ENCODE measurements around the gene VEZF1.

The VEZF1 gene

GRCh38 chr17:57971572-57971971 lies 16.5 kb downstream of the VEZF1 start:
- peaks cover 12% of the 10 kb centered on the region; the same call in 1 of the 2 replicates for H3K27me3 ChIP-seq (ENCODE audit: control insufficient read depth, low read length)
- H3K9me3 ChIP-seq (ENCODE audit: control insufficient read depth, insufficient read depth, low read length), result no peaks in the 10 kb centered on the region
- H3K36me3 ChIP-seq (ENCODE audit: control insufficient read depth, low read length), result peaks cover 33% of the 10 kb centered on the region
- no peaks in the 10 kb centered on the region for H3K4me1 ChIP-seq (ENCODE audit: control insufficient read depth, low read length)
- no peak overlapping the region for H3K4me3 ChIP-seq (ENCODE audit: low read length)
- H3K79me2 ChIP-seq (ENCODE audit: control insufficient read depth, low read length), result no peaks in the 10 kb centered on the region
- no peak overlapping the region for H3K27ac ChIP-seq (ENCODE audit: low read depth, low read length)
- H3K4me2 ChIP-seq (ENCODE audit: low read length), result no peak overlapping the region
- no peaks in the 10 kb centered on the region for H3F3A ChIP-seq (ENCODE audit: control insufficient read depth, insufficient read depth)
- no peaks in the 10 kb centered on the region for H3K9me2 ChIP-seq (replicated peaks; ENCODE audit: control insufficient read depth, low read length)
- TF ChIP-seq, protein P1, sequence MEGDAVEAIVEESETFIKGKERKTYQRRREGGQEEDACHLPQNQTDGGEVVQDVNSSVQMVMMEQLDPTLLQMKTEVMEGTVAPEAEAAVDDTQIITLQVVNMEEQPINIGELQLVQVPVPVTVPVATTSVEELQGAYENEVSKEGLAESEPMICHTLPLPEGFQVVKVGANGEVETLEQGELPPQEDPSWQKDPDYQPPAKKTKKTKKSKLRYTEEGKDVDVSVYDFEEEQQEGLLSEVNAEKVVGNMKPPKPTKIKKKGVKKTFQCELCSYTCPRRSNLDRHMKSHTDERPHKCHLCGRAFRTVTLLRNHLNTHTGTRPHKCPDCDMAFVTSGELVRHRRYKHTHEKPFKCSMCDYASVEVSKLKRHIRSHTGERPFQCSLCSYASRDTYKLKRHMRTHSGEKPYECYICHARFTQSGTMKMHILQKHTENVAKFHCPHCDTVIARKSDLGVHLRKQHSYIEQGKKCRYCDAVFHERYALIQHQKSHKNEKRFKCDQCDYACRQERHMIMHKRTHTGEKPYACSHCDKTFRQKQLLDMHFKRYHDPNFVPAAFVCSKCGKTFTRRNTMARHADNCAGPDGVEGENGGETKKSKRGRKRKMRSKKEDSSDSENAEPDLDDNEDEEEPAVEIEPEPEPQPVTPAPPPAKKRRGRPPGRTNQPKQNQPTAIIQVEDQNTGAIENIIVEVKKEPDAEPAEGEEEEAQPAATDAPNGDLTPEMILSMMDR (IDR thresholded peaks at IDR 0.05; ENCODE audit: low read depth, low read length, poor library complexity, severe bottlenecking), result no peak
- TF ChIP-seq EZH2phosphoT487 (IDR thresholded peaks at IDR 0.05; ENCODE audit: borderline replicate concordance, low read length), result no peak
- no peaks in the 10 kb centered on the region for H4K20me1 ChIP-seq (ENCODE audit: control insufficient read depth, insufficient read depth, low read depth, low read length)

DNA sequence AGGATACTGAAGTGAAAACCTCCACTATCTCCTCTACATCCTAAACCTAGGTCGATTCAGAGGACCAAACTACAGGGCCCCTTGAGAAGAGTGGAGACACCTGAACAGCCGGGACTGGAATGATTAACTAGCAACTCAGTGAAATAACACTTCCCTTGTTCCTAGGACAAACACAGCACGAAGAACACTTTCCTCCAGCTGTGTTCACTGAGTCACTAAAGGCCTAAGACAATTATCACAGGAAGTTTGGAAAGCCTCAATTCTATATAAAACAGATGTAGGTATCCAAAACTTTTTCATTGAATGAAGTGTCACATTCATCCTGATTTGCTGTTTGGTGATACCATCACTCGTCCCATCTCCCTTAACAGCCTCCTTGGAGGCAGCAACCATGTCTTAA lies 17.3 kb downstream of the VEZF1 start:
- peaks cover 17% of the 10 kb centered on the region; the same call in 1 of the 2 replicates for H3K27me3 ChIP-seq (ENCODE audit: control insufficient read depth, low read length)
- H3K9me3 ChIP-seq (ENCODE audit: control insufficient read depth, insufficient read depth, low read length), result no peaks in the 10 kb centered on the region
- H3K4me2 ChIP-seq (ENCODE audit: low read length), result no peak overlapping the region
- H3K27ac ChIP-seq (ENCODE audit: low read depth, low read length), result no peak overlapping the region
- H3K4me3 ChIP-seq (ENCODE audit: low read length), result no peak overlapping the region
- no peaks in the 10 kb centered on the region for H3K9me2 ChIP-seq (replicated peaks; ENCODE audit: control insufficient read depth, low read length)
- H3K79me2 ChIP-seq (ENCODE audit: control insufficient read depth, low read length), result no peaks in the 10 kb centered on the region
- no peak for TF ChIP-seq EZH2phosphoT487 (IDR thresholded peaks at IDR 0.05; ENCODE audit: borderline replicate concordance, low read length)
- TF ChIP-seq, protein P1 (IDR thresholded peaks at IDR 0.05; ENCODE audit: low read depth, low read length, poor library complexity, severe bottlenecking), result no peak
- no peaks in the 10 kb centered on the region for H3K4me1 ChIP-seq (ENCODE audit: control insufficient read depth, low read length)
- peaks cover 24% of the 10 kb centered on the region for H3K36me3 ChIP-seq (ENCODE audit: control insufficient read depth, low read length)
- no peaks in the 10 kb centered on the region for H3F3A ChIP-seq (ENCODE audit: control insufficient read depth, insufficient read depth)
- no peaks in the 10 kb centered on the region for H4K20me1 ChIP-seq (ENCODE audit: control insufficient read depth, insufficient read depth, low read depth, low read length)

DNA sequence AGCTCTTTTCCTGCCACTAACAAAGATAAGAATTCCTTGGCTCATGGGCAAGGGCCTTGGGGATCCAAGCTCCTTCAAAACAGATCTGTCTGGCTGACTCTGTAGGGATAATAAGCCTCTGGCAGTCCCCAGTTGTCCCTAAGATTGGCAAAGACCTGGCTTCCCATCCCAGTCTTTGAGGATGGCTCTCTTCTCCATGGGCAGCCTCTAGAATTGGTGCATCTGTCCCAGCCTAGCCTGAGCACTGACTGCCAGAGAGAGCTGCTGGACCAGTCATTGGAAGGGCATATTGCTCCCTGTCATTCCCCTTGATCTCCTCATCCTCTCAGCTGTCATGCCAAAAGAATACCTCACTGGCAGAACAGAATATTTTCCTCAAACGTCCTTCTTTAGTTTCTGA lies 19.6 kb downstream of the VEZF1 start:
- peaks cover 6% of the 10 kb centered on the region; the same call in 1 of the 2 replicates for H3K36me3 ChIP-seq (ENCODE audit: control insufficient read depth, low read length)
- no peaks in the 10 kb centered on the region for H3K9me3 ChIP-seq (ENCODE audit: control insufficient read depth, insufficient read depth, low read length)
- peaks cover 20% of the 10 kb centered on the region; the same call in 1 of the 2 replicates for H3K27me3 ChIP-seq (ENCODE audit: control insufficient read depth, low read length)
- no peaks in the 10 kb centered on the region for H3K79me2 ChIP-seq (ENCODE audit: control insufficient read depth, low read length)
- TF ChIP-seq EZH2phosphoT487 (IDR thresholded peaks at IDR 0.05; ENCODE audit: borderline replicate concordance, low read length), result no peak
- TF ChIP-seq, protein P1 (IDR thresholded peaks at IDR 0.05; ENCODE audit: low read depth, low read length, poor library complexity, severe bottlenecking), result no peak
- H3K4me1 ChIP-seq (ENCODE audit: control insufficient read depth, low read length), result no peaks in the 10 kb centered on the region
- H3K4me2 ChIP-seq (ENCODE audit: low read length), result no peak overlapping the region
- H3F3A ChIP-seq (ENCODE audit: control insufficient read depth, insufficient read depth), result no peaks in the 10 kb centered on the region
- H3K4me3 ChIP-seq (ENCODE audit: low read length), result no peak overlapping the region
- H4K20me1 ChIP-seq (ENCODE audit: control insufficient read depth, insufficient read depth, low read depth, low read length), result no peaks in the 10 kb centered on the region
- no peaks in the 10 kb centered on the region for H3K9me2 ChIP-seq (replicated peaks; ENCODE audit: control insufficient read depth, low read length)
- H3K27ac ChIP-seq (ENCODE audit: low read depth, low read length), result no peak overlapping the region

Data from DOHH2 (cell line).